HG03103 (cell line): ENCODE results near the gene P2RX5.
A peak's percentile ranks its signal among the peaks of the same experiment; 100 is the strongest.
"Not testable (repeated sequence)": the region's sequence is repeated elsewhere in the genome, so short reads cannot be mapped to it uniquely, and the experiment has no call there.

Source experiments
- ATAC-seq: cut with Tn5 transposase; IDR thresholded peaks from one replicate; pipeline ENCODE4 v1.9.1; 2021; ENCODE audit warnings: low read depth; ENCODE audit not compliant: unreplicated experiment

The P2RX5 gene, protein sequence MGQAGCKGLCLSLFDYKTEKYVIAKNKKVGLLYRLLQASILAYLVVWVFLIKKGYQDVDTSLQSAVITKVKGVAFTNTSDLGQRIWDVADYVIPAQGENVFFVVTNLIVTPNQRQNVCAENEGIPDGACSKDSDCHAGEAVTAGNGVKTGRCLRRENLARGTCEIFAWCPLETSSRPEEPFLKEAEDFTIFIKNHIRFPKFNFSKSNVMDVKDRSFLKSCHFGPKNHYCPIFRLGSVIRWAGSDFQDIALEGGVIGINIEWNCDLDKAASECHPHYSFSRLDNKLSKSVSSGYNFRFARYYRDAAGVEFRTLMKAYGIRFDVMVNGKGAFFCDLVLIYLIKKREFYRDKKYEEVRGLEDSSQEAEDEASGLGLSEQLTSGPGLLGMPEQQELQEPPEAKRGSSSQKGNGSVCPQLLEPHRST

GRCh38 chr17:3695723-3696411 is at the start of gene P2RX5:
P2RX5 (minus strand) TSS chr17:3696155; CDS start chr17:3696005, 150 bp downstream.
- ATAC-seq: no peak

- no peak for ATAC-seq
These were observed 49.1 kb upstream of the P2RX5 start for GRCh38 chr17:3745071-3745470.

GRCh38 chr17:3744014-3744413 is 48.1 kb upstream of the P2RX5 start:
- ATAC-seq: no peak

DNA sequence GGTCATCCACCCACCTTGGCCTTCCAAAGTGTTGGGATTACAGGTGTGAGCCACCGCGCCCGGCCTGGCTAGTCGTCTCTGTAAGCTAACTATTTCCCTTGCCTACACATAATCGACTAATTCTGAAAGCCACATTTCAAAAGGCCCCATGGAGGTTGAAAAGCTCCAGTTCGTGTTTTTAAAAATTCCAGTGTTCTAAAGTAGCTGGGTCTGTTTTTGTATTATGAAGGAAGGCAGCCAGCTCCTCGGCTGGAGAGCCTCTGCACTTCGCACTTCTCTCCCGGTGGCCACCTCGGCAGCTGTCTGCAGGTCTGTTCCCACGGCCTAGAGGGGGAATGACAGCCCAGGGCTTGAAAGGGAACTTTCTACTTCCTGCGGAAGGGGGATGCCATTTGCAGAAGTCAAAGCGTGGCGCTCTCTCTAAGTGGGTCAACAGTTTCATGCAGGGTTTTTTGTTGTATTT is 44.7 kb upstream of the P2RX5 start:
- ATAC-seq: no peak

DNA sequence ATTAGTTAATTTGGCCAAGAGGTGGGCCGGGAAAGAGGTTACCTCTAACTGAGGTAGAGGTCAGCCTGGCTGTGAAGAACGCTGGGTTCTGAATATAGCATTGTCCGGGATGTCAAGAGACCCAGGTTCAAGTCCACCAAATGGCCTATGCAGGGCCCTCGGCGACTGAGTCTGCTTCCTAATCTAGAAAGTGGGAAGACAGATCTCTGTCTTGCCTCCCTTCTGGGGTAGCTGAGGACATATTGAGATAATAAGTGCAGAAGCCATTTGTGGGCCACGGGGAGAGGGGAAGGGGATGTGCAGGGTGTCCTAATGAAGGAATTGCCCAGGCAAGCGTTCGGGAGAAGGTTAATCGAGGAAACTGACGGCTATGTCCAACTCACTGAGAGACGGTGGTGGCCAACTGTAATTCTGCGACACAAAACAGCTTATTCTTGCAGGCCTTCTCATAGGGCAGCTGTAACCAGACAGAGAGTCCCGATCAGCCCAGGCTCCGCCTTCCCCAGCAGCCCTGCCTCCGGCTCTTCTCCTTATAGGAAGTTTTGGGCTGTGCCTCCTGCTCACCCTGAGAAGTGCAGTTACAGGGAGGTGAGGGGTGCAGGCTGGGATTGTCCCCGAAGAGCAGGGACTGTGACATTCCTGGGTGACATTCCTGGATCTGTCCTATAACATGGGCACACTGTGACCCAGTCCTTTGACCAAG is 43.6 kb upstream of the P2RX5 start:
- ATAC-seq: no peak

GRCh38 chr17:3738562-3739295 is 42.8 kb upstream of the P2RX5 start:
- ATAC-seq: no peak

- no peak for ATAC-seq
These were observed 39.6 kb upstream of the P2RX5 start for GRCh38 chr17:3735515-3735914.

DNA sequence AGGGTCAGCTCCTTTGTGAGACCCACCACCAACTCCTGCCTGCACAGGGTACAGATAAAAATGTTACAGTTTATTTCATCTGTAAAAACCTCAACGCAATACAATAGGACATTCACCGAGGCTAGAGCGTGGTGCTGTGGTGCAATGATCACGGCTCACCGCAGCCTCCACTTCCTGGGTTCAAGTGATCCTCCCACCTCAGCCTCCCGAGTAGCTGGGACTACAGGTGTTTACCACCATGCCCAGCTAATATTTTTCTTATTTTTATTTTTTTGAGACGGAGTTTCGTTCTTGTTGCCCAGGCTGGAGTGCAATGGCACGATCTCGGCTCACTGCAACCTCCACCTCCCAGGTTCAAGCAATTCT is 38.9 kb upstream of the P2RX5 start:
- not testable (repeated sequence) for ATAC-seq

DNA sequence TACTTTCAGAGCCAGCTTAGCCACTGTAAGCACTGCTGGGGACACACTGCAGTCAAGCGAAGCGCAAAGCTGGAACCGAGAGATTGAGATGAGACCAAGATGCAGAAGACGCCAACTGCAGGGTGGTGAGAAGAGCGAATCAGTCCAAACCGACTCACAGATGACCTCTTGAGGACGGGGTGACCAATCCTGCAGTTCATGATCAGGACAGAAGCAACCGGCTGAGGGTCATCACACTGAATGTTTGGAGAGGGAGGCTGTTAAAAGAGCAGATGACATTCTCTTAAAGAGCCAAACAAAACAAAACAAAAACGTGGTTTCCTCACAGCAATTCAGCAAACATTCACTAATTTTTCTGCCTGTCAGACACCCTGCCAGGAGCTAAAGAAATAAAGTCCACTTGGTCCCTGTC is 36.3 kb upstream of the P2RX5 start:
- ATAC-seq: no peak

DNA sequence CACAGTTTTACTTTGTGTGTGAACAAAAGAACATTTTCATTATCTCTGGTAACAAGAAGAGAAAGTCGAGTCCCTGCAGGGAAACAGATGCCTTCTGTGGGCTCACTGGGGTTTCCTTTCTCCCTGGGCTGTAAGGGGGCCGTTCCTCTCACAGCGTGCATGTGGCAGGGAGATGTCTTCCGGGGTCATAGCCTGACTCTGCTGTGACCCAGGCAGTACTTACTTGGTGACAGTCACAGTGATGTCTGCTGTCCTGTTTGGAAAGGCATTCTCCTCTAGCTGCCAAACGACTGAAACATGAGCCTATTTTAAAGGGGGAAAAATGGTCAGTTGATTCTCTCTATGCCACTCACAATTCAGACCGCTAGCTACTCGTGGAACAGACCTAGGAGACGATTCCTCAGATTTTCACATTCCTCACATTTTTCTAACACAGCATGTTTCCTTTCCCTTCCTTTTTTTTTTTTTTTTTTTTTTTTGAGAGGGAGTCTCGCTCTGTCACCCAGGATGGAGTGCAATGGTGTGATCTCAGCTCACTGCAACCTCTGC is 35.0 kb upstream of the P2RX5 start:
- ATAC-seq: no peak

DNA sequence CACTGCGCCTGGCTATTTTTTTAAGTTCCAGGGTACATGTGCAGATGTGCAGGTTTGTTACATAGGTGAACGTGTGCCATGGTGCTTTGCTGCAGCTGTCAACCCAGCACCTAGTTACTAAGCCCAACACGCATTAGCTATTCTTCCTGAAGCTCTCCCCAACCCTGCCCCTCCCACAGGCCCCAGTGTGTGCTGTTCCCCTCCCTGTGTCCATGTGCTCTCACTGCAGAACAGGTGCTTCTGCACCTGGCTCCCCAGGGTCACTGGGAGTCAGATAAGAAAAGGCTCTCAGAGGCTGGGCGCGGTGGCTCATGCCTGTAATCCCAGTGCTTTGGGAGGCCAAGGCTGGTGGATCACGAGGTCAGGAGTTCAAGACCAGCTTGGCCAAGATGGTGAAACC is 33.9 kb upstream of the P2RX5 start:
- ATAC-seq: no peak

- ATAC-seq: not testable (repeated sequence)
These were observed 32.1 kb upstream of the P2RX5 start for GRCh38 chr17:3728099-3728498.

DNA sequence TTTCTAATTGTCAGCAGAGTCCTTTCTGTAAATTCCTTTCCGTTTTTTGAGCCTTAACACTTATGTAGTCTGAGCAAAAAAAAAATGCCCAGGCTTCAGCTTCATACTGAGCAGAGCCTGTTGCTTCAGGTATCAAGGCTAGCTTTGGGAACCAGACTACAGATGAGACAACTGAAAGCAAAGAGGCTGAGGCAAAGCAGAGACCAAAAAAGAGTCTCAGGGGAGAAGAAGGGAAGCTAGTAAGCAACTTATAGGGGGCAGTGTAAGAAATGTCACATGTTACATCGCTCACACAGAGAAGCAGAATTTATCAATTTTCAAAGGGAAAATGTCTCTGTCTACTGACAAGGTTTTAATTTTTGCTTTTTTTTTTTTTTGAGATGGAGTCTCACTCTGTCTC is 31.1 kb upstream of the P2RX5 start:
- no peak for ATAC-seq

DNA sequence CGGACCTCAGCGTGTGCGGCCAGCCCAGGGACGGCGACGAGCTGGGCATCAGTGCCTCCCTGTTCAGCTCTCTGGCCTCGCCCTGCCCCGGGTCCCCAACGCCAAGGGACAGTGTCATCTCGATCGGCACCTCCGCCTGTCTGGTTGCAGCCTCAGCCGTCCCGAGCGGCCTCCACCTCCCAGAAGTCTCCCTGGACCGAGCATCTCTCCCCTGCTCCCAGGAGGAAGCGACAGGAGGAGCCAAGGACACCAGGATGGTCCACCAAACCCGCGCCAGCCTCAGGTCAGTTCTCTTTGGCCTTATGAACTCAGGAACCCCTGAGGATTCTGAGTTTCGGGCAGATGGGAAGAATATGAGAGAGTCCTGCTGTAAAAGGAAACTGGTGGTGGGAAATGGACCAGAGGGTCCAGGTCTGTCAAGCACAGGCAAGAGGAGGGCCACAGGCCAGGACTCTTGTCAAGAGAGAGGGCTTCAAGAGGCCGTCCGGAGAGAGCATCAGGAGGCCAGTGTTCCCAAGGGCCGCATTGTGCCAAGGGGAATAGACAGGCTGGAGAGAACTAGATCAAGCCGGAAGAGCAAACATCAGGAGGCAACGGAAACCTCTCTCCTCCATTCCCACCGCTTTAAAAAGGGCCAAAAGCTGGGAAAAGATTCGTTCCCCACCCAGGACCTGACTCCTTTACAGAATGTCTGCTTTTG is 28.6 kb upstream of the P2RX5 start:
- no peak for ATAC-seq

DNA sequence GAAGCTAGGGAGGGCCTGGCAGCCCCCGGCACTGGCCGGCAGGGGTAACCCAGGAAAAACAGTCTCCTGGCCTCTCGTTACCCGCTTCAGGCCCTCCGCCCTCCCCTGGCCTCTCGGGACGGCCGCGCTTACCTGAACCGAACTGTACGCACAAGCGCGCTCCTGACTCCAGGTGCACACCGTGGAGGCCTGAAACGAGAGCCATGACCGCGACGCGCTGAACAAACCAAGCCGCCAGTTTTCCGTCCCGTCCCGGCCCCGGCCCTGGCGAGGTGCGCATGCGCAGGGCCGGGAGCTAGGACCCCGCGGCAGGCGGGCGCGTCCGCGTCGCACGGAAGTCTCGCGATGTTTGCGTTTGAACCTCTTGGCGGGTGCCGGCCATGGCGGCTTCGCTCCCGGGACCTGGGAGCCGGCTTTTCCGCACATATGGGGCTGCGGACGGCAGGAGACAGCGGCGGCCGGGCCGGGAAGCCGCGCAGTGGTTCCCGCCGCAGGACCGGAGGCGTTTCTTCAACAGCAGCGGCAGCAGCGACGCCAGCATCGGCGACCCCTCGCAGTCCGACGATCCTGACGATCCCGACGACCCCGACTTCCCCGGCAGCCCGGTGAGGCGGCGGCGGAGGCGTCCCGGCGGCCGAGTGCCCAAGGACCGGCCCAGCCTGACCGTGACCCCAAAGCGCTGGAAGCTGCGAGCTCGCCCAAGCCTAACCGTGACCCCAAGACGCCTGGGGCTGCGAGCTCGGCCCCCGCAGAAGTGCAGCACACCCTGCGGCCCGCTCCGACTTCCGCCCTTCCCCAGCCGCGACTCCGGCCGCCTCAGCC is 27.8 kb upstream of the P2RX5 start, which contains the start of gene HASPIN:
TSS of gene HASPIN (plus strand) at position 348 of the 822 bp plus-strand sequence. CDS start at position 381, 33 bp downstream.
- ATAC-seq: peak; percentile 84

- ATAC-seq: no peak
These were observed 27.2 kb upstream of the P2RX5 start for GRCh38 chr17:3723188-3723555.

- ATAC-seq: no peak
These were observed 26.8 kb upstream of the P2RX5 start for GRCh38 chr17:3722716-3723115.

GRCh38 chr17:3719265-3719664 is 23.3 kb upstream of the P2RX5 start:
- no peak for ATAC-seq

- ATAC-seq: no peak
These were observed 22.2 kb upstream of the P2RX5 start for GRCh38 chr17:3718201-3718600.
